Neural progenitor cell (in vitro differentiated cells): Measurements from ENCODE around the gene LIPC. TPM values are rescaled to one million over a fixed set of nuclear protein-coding genes. Genes with fewer than 3 reads are reported as not detected.

Experiments
- DNase-seq: peaks from one replicate; pipeline ENCODE4 v3.0.0-alpha.2; 2016; ENCODE audit warnings: low spot score
- H2AFZ ChIP-seq: fragments of 200-600 bp; sonication (generic); replicated peaks from 2 replicates; pipeline ENCODE4 v1.6.1; 2016; ENCODE audit warnings: antibody characterized with exemption
- H3F3A ChIP-seq: fragments of 200-600 bp; sonication (generic); 2 replicates; pipeline ENCODE4 v1.6.1; 2016; ENCODE audit warnings: antibody characterized with exemption, low read depth
- H3K27ac ChIP-seq: fragments of 200-600 bp; sonication (generic); 2 replicates; pipeline ENCODE4 v1.5.1; 2016; ENCODE audit warnings: mild to moderate bottlenecking
- H3K27me3 ChIP-seq: fragments of 200-600 bp; sonication (generic); 2 replicates; pipeline ENCODE4 v1.6.1; 2016; ENCODE audit warnings: mild to moderate bottlenecking, moderate library complexity
- H3K36me3 ChIP-seq: fragments of 200-600 bp; sonication (generic); 2 replicates; pipeline ENCODE4 v1.5.1; 2016
- H3K4me1 ChIP-seq: fragments of 200-600 bp; sonication (generic); 2 replicates; pipeline ENCODE4 v1.6.1; 2016; ENCODE audit warnings: mixed run types
- H3K4me2 ChIP-seq: fragments of 200-600 bp; sonication (generic); 2 replicates; pipeline ENCODE4 v1.6.1; 2016
- H3K4me3 ChIP-seq: fragments of 200-600 bp; sonication (generic); 2 replicates; pipeline ENCODE4 v1.5.1; 2016
- H3K79me2 ChIP-seq: fragments of 200-600 bp; sonication (generic); 2 replicates; pipeline ENCODE4 v1.6.1; 2016; ENCODE audit warnings: low read depth
- H3K9ac ChIP-seq: fragments of 200-600 bp; sonication (generic); 2 replicates; pipeline ENCODE4 v1.6.1; 2016
- H3K9me3 ChIP-seq: fragments of 200-600 bp; sonication (generic); 2 replicates; pipeline ENCODE4 v1.5.1; 2016; ENCODE audit warnings: low read depth
- H4K20me1 ChIP-seq: fragments of 200-600 bp; sonication (generic); 2 replicates; pipeline ENCODE4 v1.6.1; 2016; ENCODE audit warnings: low read depth
- H3K27ac Mint-ChIP-seq: 3 replicates; pipeline ENCODE4 v1.8.0; 2021; ENCODE audit warnings: mixed read lengths
- H3K27me3 Mint-ChIP-seq: 2 replicates; pipeline ENCODE4 v1.8.0; 2022; ENCODE audit warnings: low read depth, mild to moderate bottlenecking, inconsistent platforms, moderate library complexity, mixed read lengths; ENCODE audit not compliant: insufficient read depth
- H3K36me3 Mint-ChIP-seq: 3 replicates; pipeline ENCODE4 v1.8.0; 2021; ENCODE audit warnings: mixed read lengths
- H3K4me1 Mint-ChIP-seq: 3 replicates; pipeline ENCODE4 v1.8.0; 2021; ENCODE audit warnings: mixed read lengths
- H3K4me3 Mint-ChIP-seq: 3 replicates; pipeline ENCODE4 v1.8.0; 2021; ENCODE audit warnings: mild to moderate bottlenecking, moderate library complexity, mixed read lengths
- H3K9me3 Mint-ChIP-seq: 3 replicates; pipeline ENCODE4 v1.8.0; 2020; ENCODE audit warnings: mixed read lengths
- EZH2 ChIP-seq: fragments of 200-600 bp; sonication (generic); IDR thresholded peaks from 2 replicates; pipeline ENCODE4 v1.6.1; 2017; ENCODE audit warnings: antibody characterized with exemption, mild to moderate bottlenecking, moderate library complexity
- EZH2phosphoT487 ChIP-seq: fragments of 200-600 bp; sonication (generic); IDR thresholded peaks from 2 replicates; pipeline ENCODE4 v1.6.1; 2017; ENCODE audit warnings: antibody characterized with exemption
- total RNA-seq: library from RNA; depleted of rRNA; stranded (reverse); fragments of >200 nt; gene quantifications from 2 replicates; pipeline ENCODE4 v1.2.3, GENCODE V29; 2015; ENCODE audit warnings: low replicate concordance
- TF ChIP-seq, protein P1 (sequence below): fragments of 200-600 bp; sonication (generic); IDR thresholded peaks from 2 replicates; pipeline ENCODE4 v1.5.1; 2017; ENCODE audit warnings: antibody characterized with exemption, mild to moderate bottlenecking

LIPC gene
- total RNA-seq, 1 donor from 2014 or later = not detected

DNA sequence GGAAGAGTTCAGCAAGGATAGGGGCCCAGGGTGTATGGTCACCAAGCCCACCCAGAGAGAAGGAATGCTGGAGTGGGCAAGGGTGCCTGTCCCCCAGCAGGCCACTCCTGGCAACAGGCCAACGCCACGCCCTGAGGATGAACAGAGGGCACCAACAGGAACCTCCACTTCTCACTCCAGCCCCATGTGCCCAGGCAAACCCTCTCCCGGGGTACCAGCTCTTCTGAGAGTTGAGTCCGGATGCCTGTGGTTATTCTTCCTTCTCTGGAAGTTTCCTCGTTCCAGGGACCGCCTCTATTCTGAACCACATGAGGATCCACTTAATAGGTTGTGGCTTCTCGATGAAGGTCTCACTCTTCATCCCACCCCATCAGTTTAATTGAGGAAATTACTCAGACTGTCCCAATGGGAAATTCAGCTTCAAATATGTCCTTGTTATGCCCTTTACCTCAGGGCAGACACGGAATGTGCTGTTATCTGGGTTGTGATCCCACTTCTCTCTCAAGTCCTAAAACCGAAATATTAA lies 114.3 kb downstream of the LIPC start:
- Histone ChIP-seq H3K9ac (no peak overlapping the region), H3K79me2 (no peaks in the 10 kb centered on the region), H3K36me3 (no peaks in the 10 kb centered on the region), H3K27me3 (no peaks in the 10 kb centered on the region), H2AFZ (no peak overlapping the region), H3K27ac (no peak overlapping the region), H3K9me3 (no peaks in the 10 kb centered on the region), H3F3A (no peaks in the 10 kb centered on the region), H3K4me1 (no peaks in the 10 kb centered on the region), H3K4me3 (no peak overlapping the region), H3K4me2 (no peak overlapping the region), H4K20me1 (no peaks in the 10 kb centered on the region)
- Mint-ChIP-seq H3K4me1 (no peaks in the 10 kb centered on the region), H3K27me3 (peaks cover 4% of the 10 kb centered on the region), H3K36me3 (no peaks in the 10 kb centered on the region), H3K4me3 (no peak overlapping the region), H3K9me3 (peaks cover 2% of the 10 kb centered on the region), H3K27ac (no peak overlapping the region)
- no peak for DNase-seq
- TF ChIP-seq EZH2phosphoT487 (no peak), EZH2 (no peak)
- TF ChIP-seq, protein P1, sequence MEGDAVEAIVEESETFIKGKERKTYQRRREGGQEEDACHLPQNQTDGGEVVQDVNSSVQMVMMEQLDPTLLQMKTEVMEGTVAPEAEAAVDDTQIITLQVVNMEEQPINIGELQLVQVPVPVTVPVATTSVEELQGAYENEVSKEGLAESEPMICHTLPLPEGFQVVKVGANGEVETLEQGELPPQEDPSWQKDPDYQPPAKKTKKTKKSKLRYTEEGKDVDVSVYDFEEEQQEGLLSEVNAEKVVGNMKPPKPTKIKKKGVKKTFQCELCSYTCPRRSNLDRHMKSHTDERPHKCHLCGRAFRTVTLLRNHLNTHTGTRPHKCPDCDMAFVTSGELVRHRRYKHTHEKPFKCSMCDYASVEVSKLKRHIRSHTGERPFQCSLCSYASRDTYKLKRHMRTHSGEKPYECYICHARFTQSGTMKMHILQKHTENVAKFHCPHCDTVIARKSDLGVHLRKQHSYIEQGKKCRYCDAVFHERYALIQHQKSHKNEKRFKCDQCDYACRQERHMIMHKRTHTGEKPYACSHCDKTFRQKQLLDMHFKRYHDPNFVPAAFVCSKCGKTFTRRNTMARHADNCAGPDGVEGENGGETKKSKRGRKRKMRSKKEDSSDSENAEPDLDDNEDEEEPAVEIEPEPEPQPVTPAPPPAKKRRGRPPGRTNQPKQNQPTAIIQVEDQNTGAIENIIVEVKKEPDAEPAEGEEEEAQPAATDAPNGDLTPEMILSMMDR = no peak

DNA sequence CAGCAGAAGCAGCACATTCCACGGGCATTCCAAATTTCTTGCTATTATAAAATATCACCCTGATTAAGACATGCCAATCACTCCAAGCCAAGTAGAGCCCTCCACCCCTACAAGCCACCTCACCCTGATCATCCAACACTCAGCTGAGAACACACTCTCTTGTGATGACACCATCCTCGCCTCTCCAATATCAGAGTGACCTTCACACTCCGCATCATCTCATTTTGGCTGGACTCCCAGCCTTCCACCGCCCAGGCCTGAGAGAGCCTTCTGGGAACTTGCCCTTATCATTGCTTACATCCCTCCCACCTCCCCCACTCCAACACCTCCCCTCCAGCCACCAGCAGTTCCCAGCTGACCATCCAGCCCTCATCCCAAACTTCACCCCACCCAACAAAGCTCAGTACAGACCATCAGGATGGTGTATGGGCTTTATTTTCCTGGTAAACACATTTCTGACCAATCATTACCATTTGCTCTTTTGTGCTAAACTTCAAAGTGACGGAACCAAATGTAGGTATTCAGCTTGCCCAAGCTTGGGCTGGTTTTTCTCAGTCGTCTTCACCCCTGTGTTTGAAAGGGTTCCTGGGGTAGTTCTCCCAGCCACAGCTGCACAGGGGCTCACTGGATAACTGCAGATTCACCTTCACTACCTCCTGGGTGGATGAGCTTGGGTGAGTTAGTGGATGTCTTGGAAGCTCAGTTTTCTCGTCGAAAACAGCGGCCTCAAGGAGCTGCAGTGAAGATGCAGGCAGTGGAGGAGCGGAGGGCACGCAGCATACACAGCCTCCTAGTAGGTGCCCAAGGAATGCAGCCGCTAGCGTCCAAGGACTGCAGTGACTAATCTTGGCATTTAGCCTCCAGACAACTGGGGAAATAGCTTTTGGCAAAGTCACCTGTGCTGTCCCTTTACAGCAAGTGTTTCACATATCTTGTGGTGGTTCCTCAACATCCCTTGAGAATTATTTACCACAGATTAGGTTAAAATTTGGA lies 115.1 kb downstream of the LIPC start:
- no peak for TF ChIP-seq EZH2phosphoT487
- no peak for TF ChIP-seq EZH2
- TF ChIP-seq, protein P1 = no peak
- no peak overlapping the region for H3K9ac ChIP-seq
- DNase-seq = no peak
- H2AFZ ChIP-seq = no peak overlapping the region
- Mint-ChIP-seq H3K27me3 (peaks cover 8% of the 10 kb centered on the region), H3K4me3 (no peak overlapping the region), H3K36me3 (no peaks in the 10 kb centered on the region), H3K4me1 (peaks cover 6% of the 10 kb centered on the region), H3K27ac (no peak overlapping the region), H3K9me3 (peaks cover 2% of the 10 kb centered on the region)
- no peaks in the 10 kb centered on the region for H3F3A ChIP-seq
- H3K36me3 ChIP-seq = no peaks in the 10 kb centered on the region
- H3K27ac ChIP-seq = no peak overlapping the region
- H3K4me2 ChIP-seq = no peak overlapping the region
- H3K27me3 ChIP-seq = no peaks in the 10 kb centered on the region
- H3K79me2 ChIP-seq = no peaks in the 10 kb centered on the region
- H3K4me3 ChIP-seq = no peak overlapping the region
- no peaks in the 10 kb centered on the region for H3K9me3 ChIP-seq
- H4K20me1 ChIP-seq = no peaks in the 10 kb centered on the region
- H3K4me1 ChIP-seq = peaks cover under 1% of the 10 kb centered on the region

DNA sequence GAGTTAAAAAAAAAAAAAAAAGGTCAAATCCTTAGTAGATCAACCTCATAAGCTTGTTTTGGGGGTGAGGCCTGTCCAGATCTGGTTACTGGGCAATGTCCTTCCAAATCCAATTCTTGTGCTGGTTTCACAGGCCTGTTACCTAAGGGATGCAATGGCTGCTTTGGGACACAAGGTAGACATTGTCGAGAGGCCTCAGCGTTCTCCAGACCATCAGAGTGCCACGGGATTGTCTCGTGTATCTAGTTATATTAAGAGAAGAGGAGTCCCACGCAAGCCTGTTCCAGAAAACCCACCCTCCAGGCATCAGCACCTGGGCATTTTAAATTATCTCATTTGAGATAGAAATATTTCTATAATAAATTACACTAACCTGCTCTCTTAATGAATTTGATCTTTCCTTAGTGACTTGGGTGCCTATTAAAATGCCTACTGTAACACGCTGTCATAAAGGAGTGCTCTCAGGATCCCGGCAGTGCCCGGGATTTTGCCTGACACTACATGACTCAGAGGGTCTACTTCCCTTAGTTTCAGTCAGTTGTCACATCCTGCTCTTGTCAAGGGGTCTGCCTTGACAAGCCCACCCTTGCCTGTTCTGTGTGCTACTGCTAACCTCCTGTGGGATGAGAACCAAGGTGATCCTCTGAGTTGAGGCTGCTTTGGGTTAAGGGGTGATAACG lies 116.0 kb downstream of the LIPC start:
- Histone ChIP-seq H3K4me2 (no peak overlapping the region), H4K20me1 (no peaks in the 10 kb centered on the region), H3K9ac (no peak overlapping the region), H3K27ac (no peak overlapping the region), H3K4me1 (peaks cover 3% of the 10 kb centered on the region), H2AFZ (no peak overlapping the region), H3K27me3 (no peaks in the 10 kb centered on the region), H3K79me2 (no peaks in the 10 kb centered on the region), H3K4me3 (no peak overlapping the region), H3K9me3 (no peaks in the 10 kb centered on the region), H3F3A (no peaks in the 10 kb centered on the region), H3K36me3 (no peaks in the 10 kb centered on the region)
- H3K9me3 Mint-ChIP-seq = peaks cover 2% of the 10 kb centered on the region
- H3K36me3 Mint-ChIP-seq = no peaks in the 10 kb centered on the region
- peaks cover 12% of the 10 kb centered on the region for H3K4me1 Mint-ChIP-seq
- H3K4me3 Mint-ChIP-seq = no peak overlapping the region
- peaks cover 8% of the 10 kb centered on the region for H3K27me3 Mint-ChIP-seq
- no peak overlapping the region for H3K27ac Mint-ChIP-seq
- no peak for TF ChIP-seq EZH2
- TF ChIP-seq, protein P1 = no peak
- no peak for TF ChIP-seq EZH2phosphoT487
- no peak for DNase-seq
